ENCODE measurements around the gene KCNC2. TPM values are rescaled to one million over a fixed set of nuclear protein-coding genes. Genes with fewer than 3 reads are reported as not detected.

KCNC2 gene
- total RNA-seq, 1 experiment from 2014 or later: not detected

- H3K4me3 ChIP-seq (ENCODE audit: low read depth in 2 of 2, low read length in 2 of 2): peak overlapping the region in 1 of 2 experiments; percentile 13; a peak in 1 of 4 replicates
- H3K4me1 ChIP-seq (ENCODE audit: control insufficient read depth, insufficient read depth, low read length): no peaks in the 10 kb centered on the region
- in situ Hi-C loops (cut with HindIII; ENCODE audit: low pct_unique_long_range_greater_than_20kb, low sequenced_read_pairs) (no loop called here), intact Hi-C loops (cut with micrococcal nuclease; ENCODE audit: unreplicated experiment) (no loop called here)
- TF ChIP-seq SIN3A (IDR thresholded peaks at IDR 0.05; ENCODE audit: borderline replicate concordance, insufficient read depth, low read depth, low read length) (no peak), TCF7L2 (IDR thresholded peaks at IDR 0.05; ENCODE audit: low read depth, low read length) (0 out of 2 replicates have a peak, but pooled peaks have one; percentile 37)
- CTCF ChIA-PET: no interaction called here
- POLR2A ChIA-PET: no interaction called here
- no peak overlapping the region for H3K27ac ChIP-seq (ENCODE audit: low read length)
- ATAC-seq (no peak), DNase-seq (ENCODE audit: low read depth, low spot score) (no peak)
- no peaks in the 10 kb centered on the region for H3K27me3 ChIP-seq (ENCODE audit: control insufficient read depth, insufficient read depth, low read length)
- no peaks in the 10 kb centered on the region for H3K36me3 ChIP-seq (ENCODE audit: control insufficient read depth, insufficient read depth, low read length)
- H3K9me3 ChIP-seq (ENCODE audit: control insufficient read depth, insufficient read depth, low read depth, low read length): no peaks in the 10 kb centered on the region
- BruUV-seq (replicated peaks): no TSS peak
These were observed 47.9 kb upstream of the KCNC2 start for GRCh38 chr12:75257510-75257909.

GRCh38 chr12:75245108-75245507 lies 35.5 kb upstream of the KCNC2 start:
- no peaks in the 10 kb centered on the region for H3K27me3 ChIP-seq (ENCODE audit: control insufficient read depth, insufficient read depth, low read length)
- H3K4me1 ChIP-seq (ENCODE audit: control insufficient read depth, insufficient read depth, low read length): no peaks in the 10 kb centered on the region
- CTCF ChIA-PET: no interaction called here
- no peak overlapping the region for H3K4me3 ChIP-seq (ENCODE audit: low read depth in 2 of 2, low read length in 2 of 2)
- intact Hi-C loops (cut with micrococcal nuclease; ENCODE audit: unreplicated experiment) (no loop called here), in situ Hi-C loops (cut with HindIII; ENCODE audit: low pct_unique_long_range_greater_than_20kb, low sequenced_read_pairs) (no loop called here)
- no TSS peak for BruUV-seq (replicated peaks)
- no peak for DNase-seq (ENCODE audit: low read depth, low spot score)
- TF ChIP-seq TCF7L2 (IDR thresholded peaks at IDR 0.05; ENCODE audit: low read depth, low read length) (no peak), SIN3A (IDR thresholded peaks at IDR 0.05; ENCODE audit: borderline replicate concordance, insufficient read depth, low read depth, low read length) (no peak)
- peaks cover 13% of the 10 kb centered on the region; the same call in 1 of the 2 replicates for H3K9me3 ChIP-seq (ENCODE audit: control insufficient read depth, insufficient read depth, low read depth, low read length)
- no peak for ATAC-seq
- POLR2A ChIA-PET: no interaction called here
- no peaks in the 10 kb centered on the region for H3K36me3 ChIP-seq (ENCODE audit: control insufficient read depth, insufficient read depth, low read length)
- H3K27ac ChIP-seq (ENCODE audit: low read length): no peak overlapping the region

GRCh38 chr12:75239987-75240386 lies 30.3 kb upstream of the KCNC2 start:
- Histone ChIP-seq H3K9me3 (ENCODE audit: control insufficient read depth, insufficient read depth, low read depth, low read length) (peaks cover 24% of the 10 kb centered on the region; the same call in 1 of the 2 replicates), H3K36me3 (ENCODE audit: control insufficient read depth, insufficient read depth, low read length) (no peaks in the 10 kb centered on the region), H3K4me1 (ENCODE audit: control insufficient read depth, insufficient read depth, low read length) (no peaks in the 10 kb centered on the region), H3K27ac (ENCODE audit: low read length) (no peak overlapping the region), H3K27me3 (ENCODE audit: control insufficient read depth, insufficient read depth, low read length) (no peaks in the 10 kb centered on the region), H3K4me3 (ENCODE audit: low read depth in 2 of 2, low read length in 2 of 2) (no peak overlapping the region)
- intact Hi-C loops (cut with micrococcal nuclease; ENCODE audit: unreplicated experiment): no loop called here
- no peak for ATAC-seq
- TF ChIP-seq TCF7L2 (IDR thresholded peaks at IDR 0.05; ENCODE audit: low read depth, low read length) (no peak), CTCF (IDR thresholded peaks at IDR 0.05) (no peak), SIN3A (IDR thresholded peaks at IDR 0.05; ENCODE audit: borderline replicate concordance, insufficient read depth, low read depth, low read length) (no peak), POLR2AphosphoS5 (IDR thresholded peaks at IDR 0.05; ENCODE audit: low read depth, low read length) (no peak), REST (IDR thresholded peaks at IDR 0.05; ENCODE audit: insufficient read depth in 1 of 2, low read depth in 2 of 2, low read length in 1 of 2) (no peak)
- ChIA-PET POLR2A (no interaction called here), CTCF (no interaction called here)
- no TSS peak for BruUV-seq (replicated peaks)
- no peak for DNase-seq (ENCODE audit: low read depth, low spot score)
- in situ Hi-C loops (cut with HindIII; ENCODE audit: low pct_unique_long_range_greater_than_20kb, low sequenced_read_pairs): no loop called here
